Astrocyte of the spinal cord (primary cell): ENCODE data around the gene MYCL.

Source experiments
- DNase-seq: peaks from one replicate; pipeline ENCODE4 v3.0.0; 2011; ENCODE audit warnings: low read depth, low spot score
- H3K4me3 ChIP-seq: 2 replicates; pipeline ENCODE4 v1.5.1; 2011; ENCODE audit warnings: low read depth, mild to moderate bottlenecking, low read length, moderate library complexity
- in situ Hi-C: cut with HindIII; loops from 2 replicates; pipeline ENCODE4 v1.10.0; 2017; ENCODE audit warnings: low sequenced_read_pairs
- TF ChIP-seq, protein P1 (sequence below): IDR thresholded peaks from 2 replicates; pipeline ENCODE4 v1.5.1; 2012; ENCODE audit warnings: low read depth, mild to moderate bottlenecking, low read length, inconsistent platforms

MYCL gene

DNA sequence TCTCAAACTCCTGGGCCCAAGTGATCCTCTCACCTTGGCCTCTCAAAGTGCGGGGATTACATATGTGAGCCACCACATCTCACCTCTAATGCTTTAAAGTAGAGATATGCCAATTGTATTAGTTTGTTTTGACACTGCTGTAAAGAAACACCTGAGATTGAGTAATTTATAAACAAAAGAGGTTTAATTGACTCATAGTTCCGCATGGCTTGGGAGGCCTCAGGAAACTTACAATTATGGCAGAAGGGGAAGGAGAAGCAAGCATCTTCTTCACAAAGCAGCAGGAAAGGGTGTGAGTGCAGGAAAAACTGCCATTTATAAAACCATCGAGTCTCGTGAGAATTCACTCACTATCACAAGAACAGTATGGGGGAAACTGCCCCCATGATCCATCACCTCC lies 3.5 kb upstream of the MYCL start:
- in situ Hi-C loops: no loop called here
- TF ChIP-seq, protein P1, sequence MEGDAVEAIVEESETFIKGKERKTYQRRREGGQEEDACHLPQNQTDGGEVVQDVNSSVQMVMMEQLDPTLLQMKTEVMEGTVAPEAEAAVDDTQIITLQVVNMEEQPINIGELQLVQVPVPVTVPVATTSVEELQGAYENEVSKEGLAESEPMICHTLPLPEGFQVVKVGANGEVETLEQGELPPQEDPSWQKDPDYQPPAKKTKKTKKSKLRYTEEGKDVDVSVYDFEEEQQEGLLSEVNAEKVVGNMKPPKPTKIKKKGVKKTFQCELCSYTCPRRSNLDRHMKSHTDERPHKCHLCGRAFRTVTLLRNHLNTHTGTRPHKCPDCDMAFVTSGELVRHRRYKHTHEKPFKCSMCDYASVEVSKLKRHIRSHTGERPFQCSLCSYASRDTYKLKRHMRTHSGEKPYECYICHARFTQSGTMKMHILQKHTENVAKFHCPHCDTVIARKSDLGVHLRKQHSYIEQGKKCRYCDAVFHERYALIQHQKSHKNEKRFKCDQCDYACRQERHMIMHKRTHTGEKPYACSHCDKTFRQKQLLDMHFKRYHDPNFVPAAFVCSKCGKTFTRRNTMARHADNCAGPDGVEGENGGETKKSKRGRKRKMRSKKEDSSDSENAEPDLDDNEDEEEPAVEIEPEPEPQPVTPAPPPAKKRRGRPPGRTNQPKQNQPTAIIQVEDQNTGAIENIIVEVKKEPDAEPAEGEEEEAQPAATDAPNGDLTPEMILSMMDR: no peak
- no peak for DNase-seq
- H3K4me3 ChIP-seq: no peak overlapping the region

DNA sequence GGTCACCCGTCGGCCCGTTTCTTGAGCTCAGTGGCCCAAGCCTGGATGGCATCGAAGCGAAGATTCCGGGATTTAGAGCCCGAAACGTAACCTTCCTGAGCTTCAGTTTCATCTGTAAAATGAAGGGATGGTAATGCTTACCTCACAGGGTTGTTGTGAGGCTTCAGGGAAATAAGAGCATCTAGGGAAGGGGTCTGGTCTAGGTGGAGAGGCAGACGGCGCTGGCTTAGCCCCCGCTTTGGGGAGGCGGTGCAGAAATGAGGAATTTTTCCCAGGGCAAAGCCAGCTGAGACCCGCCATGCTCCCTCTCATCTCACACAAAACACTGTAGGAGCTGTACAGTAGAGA lies 717 bp upstream of the MYCL start:
- TF ChIP-seq, protein P1: no peak
- in situ Hi-C loops: no loop called here
- DNase-seq: no peak
- H3K4me3 ChIP-seq: peak overlapping the region; percentile 52

DNA sequence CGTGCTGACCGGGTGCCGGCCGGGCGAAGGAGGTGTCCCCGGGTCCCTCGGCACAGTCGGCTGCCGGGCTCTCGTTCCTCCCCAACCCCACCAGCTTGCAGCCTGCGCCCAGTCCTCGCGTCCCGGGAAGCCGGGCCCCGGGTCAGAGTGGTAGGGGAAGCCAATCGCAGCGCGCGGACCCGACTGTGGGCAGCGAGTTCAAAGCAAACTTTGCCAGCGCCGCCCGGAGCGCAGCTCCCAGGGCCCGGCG lies 328 bp downstream of the MYCL start:
- DNase-seq: no peak
- in situ Hi-C loops: no loop called here
- TF ChIP-seq, protein P1: no peak
- H3K4me3 ChIP-seq: peak overlapping the region; percentile 47

DNA sequence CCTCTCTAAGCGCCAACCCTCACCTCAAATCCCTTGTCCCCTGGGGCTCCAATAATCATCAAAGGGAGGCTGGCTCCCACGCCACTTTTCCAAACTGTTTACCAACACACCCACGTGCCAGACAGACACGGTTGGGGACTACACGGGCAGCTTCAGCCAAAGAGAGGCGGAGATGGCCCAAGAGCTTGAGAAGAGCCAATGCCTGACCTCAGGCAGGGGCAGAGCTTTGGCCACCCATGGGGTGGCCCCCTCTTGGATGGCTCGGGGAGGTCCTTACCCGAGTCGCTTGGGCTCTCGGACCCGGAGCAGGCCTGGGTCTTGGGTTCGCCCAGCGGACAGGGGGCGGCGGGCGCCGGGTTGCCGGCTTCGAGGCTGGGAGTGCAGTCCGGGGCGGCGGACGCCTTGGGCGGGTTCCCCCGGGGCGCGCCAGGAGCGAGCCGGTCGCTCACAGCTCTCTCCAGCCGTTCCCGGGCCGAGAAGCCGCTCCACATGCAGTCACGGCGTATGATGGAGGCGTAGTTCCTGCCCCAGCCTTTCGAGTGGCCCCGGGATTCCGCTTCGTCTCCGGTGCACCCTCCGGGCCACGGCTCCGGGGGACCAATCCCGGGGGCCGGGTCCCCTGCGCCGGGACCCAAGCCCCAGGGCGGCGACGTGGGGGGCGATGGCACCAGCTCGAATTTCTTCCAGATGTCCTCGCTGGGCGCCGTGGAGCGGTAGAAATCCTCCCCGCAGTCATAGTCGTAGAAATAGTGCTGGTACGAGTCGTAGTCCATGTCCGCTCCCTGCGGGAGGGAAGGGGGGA lies 854 bp downstream of the MYCL start:
- peak overlapping the region; percentile 47 for H3K4me3 ChIP-seq
- in situ Hi-C loops: no loop called here
- TF ChIP-seq, protein P1: no peak
- peak; percentile 35 for DNase-seq

DNA sequence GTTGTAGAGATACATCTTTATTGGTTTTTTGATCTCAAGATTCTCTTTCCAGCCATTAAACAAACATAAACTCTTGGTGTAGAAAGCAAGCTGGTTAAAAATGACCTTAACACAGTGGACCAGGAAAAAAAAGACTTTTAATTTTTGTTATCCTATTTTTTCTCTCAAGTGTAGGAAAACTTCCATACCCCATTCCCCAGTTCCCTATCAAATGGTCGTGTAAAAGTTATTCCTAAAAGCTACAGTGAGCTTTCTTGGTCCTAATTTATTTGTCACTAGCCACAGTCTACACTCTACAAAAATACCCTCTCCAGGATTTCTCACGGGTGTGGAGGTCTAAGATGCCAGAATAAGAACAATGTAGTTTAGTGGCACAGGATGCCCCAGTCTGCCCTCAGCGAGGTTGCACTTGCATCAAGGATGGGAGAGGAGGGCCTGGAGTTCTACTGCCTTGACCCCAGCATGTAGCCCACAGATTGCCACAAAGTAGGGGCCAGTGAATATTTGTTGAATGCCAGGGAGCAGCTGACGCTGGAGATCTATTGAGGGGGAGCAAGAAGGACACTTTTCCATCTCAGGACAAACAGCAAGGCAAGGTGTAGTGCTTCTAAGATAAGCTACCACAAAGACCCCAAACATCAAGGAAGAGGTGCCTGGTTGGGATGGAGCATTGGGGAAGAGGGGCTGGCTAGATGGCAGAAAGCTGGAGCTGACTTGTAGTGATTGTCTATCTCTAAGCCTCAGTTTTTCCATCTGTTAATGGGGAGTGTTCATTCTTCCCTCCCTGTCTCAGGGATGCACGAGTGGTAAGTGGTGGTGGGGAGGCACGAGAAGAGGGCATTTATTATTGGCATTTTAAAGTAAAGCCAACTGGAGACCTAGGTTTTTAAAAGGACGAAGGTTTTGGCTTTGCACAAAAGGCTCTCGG lies 1.8 kb downstream of the MYCL start:
- in situ Hi-C loops: no loop called here
- no peak overlapping the region for H3K4me3 ChIP-seq
- TF ChIP-seq, protein P1: no peak
- no peak for DNase-seq

DNA sequence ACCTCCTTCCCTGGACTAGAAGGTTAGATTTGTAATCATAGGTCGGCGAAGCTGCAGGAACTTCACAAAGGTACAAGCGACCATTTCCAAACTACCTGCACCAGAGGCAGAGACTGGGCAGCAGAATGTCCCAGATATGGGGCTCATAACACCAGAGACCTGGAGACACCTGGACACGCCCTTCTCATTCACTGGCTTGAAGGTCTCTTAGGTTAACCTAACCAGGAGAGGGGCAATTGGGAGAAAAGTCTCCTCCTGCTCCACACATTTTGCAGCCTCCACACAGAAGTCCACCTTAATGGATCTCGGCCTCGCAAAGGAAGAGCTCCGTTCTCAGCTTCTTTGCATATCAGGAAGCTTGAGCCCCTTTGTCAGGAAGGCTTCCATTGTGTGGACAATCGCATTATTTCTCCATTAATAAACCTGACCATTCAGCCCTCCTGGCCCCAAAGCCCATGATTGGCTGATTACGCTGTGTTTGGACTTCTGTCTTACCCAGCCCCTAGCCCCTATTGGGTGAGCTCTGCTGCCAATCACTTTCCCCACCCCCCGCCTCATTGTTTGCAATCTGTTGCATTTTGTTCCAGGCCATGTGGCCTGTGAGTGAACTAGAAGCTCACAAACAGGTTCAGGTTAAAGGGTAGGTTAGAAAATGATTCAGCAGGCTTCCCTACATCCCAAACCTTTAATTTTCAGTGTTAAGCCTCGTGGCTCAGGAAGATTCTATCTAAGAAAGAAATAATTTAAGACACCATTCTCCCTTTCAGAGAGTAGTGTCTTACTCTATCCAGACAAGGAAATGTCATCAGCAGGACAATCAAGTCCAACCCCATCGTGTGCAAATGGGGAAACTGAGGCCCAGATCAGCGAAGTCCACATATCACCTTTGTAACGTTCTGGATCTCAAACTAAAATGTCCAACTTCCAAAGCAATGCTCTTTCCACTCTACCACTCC lies 2.8 kb downstream of the MYCL start:
- in situ Hi-C loops: no loop called here
- H3K4me3 ChIP-seq: no peak overlapping the region
- DNase-seq: peak; percentile 58
- TF ChIP-seq, protein P1: no peak
